SHP77 (cell line): ENCODE results near the gene NAA10.
A peak's percentile ranks its signal among the peaks of the same experiment; 100 is the strongest.

Source experiments
- DNase-seq, 2 experiments: peaks; one replicate each; lab custom pipeline; 2025; lab: John Stamatoyannopoulos, UW

The NAA10 gene

DNA sequence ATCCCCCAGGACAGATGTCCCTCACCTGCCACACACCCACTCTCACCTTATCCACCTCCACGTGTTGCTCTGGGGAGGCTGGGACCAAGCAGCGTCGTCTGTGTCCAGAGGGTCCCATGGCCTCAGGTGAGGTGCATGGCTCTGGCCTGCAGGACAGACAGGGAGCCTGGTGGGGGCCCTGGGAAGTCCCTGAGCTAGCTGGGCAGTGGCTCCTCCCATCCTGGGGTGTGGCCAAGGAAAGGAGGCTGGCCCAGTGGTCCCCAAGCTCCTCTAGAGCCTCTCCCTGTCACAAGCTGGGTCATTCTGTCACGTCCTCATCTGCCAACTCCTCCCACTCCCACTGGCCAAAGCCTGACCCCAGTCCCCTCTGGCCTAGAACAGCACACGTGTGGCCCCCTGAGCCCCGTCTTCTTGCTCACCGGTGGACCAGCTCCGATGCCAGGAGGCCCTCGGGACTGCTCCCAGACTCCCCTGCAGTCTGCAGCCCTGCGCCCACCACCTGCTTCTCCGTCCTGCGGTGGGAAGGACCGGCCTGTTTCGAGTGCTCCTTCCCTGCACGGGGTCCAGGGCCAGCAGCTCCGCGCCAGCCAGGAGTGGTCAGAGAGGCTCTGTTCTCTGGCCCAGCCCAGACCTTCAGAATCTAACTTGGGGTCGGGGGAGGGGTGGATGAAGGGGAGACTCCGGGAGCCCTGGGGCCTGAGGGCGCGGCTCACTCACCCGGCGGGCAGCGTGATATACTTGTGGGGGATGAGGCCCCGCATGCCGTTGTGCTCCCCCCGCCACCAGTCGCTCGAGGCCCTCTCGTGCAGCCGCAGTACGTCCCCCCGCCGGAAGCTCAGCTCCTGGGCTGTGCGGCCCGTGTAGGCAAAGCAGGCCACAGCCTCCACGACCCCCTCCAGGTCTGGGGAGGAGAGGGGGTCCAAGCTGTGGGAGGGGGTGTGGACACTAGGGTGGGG is 25.5 kb downstream of the NAA10 start:
- DNase-seq = no peak

DNA sequence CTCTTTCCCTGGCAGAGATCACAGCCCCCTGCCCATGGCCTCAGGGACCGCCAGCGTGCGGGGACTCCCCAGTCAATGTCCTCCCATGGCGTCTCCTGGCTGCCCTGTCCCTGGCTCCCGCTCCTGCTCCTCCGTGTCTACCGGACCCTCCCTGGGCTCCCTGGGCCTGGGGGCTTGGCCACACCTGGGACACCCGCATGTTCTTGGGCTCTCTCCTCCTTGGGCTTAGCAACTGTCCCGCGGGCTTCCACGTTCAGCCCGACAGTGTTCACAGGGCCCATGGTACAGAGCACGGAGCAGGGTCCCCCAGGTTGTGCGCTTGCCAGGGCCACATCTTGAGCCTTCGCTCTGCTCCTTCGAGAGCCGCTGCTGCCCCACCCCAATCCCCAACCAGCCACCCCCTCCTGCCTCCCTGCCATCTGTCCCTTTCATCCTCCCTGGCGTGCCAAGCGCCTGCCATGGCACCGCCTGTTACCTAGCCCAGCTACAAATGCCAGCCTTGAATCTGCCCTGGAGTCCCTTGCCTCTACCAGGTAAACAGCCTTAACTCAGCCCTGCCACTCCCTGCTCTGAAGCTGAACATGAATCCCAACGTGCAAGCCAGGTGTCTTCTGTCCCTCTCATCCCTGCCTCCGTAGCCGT is 26.5 kb downstream of the NAA10 start:
- DNase-seq = no peak

DNA sequence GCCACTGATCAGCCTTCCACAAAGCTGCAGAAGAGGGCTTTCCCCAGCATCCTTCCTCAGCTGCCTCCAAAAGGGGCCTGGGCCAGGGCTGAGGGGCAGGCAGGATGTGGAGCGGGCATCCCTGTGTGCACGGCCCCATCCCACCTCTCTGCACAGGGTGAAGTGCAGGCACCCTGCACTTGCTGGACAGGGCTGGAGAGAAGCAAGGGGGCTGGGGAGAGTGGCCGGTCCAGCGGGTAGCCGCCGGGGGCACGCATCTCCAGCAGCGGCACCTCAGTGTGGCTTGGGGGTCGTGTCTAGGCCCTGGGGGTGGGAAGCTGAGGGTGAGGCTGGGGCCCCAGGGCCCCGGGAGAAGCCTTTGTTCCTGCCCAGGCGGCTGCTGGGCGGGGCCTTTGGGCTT is 27.4 kb downstream of the NAA10 start:
- DNase-seq = no peak

GRCh38 chrX:153906126-153906917 is 28.5 kb downstream of the NAA10 start:
- no peak for DNase-seq

- DNase-seq = peak in 1 of 2 experiments; percentile 30
Observed at GRCh38 chrX:153905481-153906095, 29.2 kb downstream of the NAA10 start.

GRCh38 chrX:153903991-153904957 is 30.6 kb downstream of the NAA10 start, which contains the start of gene AVPR2:
Gene AVPR2 (plus strand): TSS chrX:153904673. CDS start chrX:153905146, 473 bp downstream.
- no peak for DNase-seq

GRCh38 chrX:153903238-153903980 is 31.4 kb downstream of the NAA10 start:
- no peak for DNase-seq

GRCh38 chrX:153902385-153902784 is 32.5 kb downstream of the NAA10 start:
- no peak for DNase-seq

GRCh38 chrX:153901753-153902140 is 33.1 kb downstream of the NAA10 start:
- DNase-seq = no peak

DNA sequence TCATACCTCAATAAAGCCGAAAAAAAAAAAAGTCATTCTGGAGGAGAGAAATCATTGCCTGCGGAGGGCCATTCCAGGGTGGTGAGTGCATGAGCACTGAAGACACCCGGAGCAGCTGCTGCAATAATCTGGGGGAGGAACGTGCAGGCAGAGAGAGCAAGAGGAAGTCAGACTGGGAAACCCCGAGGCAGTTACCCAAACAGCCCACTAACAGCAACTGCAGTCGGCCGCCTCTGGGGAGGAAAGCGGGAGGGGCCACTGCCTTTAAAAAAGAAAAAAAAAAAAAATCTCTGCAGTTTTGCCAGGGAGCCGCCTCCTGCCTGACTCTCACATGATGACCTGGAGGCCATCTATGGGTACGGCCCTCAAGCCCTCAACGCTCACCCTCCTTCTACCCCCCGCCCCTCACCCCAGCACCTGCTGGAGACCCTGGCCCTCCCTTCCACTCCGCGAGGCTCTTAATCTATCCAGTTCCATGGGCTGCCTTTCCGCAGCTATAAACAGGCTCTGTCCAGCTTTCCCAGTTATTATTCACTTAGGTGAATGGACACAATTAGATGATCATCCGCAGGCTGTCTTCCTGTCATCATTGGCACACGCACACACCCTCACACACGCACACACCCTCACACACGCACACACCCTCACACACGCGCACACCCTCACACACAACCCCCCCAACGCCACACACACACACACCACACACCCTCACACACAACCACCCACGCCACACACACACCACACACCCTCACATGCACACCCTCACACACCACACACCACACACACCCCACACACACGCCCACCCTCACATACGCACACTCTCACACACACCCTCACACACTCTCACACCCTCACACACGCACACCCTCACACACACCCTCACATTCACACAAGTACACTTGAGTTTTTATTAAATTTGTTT is 33.7 kb downstream of the NAA10 start:
- peak; percentile 24 to 60 for DNase-seq

- no peak for DNase-seq
Observed at GRCh38 chrX:153897899-153898298, 36.9 kb downstream of the NAA10 start.

GRCh38 chrX:153889123-153889522 is 45.7 kb downstream of the NAA10 start:
- DNase-seq = no peak

DNA sequence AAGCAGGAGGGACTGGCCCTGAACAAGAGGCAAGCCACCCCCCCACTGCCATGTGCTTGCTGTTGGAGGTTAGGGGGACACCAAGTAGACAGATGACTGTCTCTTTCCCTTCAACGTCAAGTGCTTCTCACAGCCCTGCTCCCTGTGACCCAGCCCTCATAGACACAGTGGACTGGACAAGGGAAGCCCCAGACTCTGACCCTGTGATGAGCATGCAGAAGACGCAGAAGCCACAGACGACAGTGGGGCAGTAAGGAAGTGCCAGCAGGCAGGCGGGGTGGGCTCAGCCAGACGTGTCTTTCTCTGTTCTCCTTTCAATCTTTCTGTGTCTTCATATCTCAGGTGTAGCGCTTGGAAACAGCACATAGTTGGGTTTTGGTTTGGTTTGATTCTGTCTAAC is 46.5 kb downstream of the NAA10 start:
- no peak for DNase-seq

GRCh38 chrX:153887385-153887784 is 47.5 kb downstream of the NAA10 start:
- DNase-seq = no peak

DNA sequence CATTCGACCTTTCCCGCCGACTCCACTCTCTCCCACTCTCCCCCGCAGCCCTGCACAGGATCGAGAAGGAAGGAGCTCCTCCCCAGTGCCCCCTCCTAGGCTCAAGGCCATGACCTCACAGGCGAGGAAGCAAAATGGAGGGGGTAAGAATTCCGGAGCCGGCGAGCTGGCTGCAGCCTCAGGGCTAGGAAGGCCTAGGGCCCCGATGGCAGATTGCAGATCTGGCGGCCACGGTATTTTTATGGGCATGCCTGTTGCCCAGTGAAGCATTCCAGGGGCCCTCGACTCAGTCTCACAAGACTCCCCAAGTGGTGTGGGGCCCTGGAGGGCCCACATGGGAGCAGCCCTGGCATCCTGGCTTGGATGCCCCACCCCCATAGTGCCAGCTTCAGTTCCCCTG is 47.9 kb downstream of the NAA10 start:
- no peak for DNase-seq

DNA sequence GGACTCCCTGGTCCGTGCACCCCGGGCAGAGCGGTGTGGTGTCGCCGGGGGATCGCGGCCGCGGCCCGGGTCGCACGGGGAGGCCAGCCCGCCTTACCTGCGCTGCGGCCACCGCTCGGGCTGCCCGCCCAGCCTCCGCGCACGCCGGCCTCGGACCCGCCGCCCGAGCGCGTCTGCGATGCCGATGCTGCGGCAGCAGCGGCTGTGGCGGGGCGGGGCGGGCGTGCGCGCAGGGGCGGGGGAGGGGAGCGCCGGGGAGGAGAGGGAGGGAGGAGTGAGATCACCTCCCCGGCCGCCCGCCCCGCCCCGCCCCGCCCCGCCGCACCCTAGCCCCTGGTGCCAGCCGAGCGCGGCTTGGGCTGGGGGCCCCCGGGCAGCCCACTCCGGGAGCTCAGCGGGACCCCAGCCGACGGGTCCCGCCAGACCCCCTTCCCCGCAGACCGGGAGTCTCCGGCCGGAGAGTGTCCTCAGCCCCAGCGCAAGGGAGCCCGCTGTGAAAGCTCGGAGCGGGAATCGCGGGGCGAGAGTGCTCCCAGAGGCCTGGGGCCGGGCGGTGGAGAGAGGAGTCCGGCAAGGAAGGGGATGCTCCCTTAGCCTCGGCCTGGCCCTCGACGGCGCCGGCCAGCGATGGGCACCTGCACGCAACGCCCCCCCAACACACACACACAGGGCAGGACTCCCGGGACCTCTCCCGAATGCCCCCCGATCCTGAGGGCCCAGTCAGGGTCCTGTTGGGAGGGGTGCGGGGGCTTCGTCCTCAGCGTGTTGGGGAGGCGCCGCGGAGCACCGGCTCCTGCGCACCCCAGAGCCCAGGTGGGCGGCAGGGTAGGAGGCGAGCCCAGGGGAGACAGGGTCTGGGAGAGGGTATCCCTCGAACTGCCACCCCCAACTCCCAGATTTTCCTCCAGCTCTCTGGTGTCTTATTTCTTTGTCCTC is 48.6 kb downstream of the NAA10 start, which contains the start of gene L1CAM:
L1CAM (minus strand) TSS at position 206 of the 936 bp plus-strand sequence. CDS start 10,337 bp downstream, outside the sequence.
- DNase-seq = no peak

DNA sequence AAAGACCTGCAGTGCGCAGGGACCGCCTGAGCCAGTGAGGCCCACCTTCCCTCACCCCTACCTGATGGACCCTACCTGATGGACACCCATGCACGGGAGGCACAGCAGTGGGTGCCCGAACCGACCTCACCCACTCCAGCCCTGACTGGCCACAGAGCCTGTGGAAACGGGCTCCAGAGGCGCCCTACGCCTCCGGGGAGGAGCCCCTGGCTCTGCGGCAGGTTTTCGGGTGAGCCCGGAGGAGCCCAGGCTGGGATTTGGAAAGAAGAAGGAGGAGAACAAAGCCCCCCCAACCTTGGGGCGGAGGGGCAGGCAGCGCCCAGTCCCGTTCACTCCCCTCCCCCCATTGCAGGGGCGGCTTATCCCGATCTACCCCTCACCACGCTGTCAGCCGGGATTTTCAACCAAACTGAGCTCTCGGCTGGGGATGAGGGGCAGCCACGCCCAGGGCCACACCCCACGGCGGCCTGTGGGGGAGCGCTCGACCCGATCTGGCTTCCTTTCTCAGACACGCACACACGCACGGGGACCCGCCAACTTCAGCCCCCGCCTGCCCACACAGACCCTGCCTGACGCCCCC is 49.5 kb downstream of the NAA10 start:
- DNase-seq = no peak
